Cardiac fibroblast (primary cell): ENCODE results near the gene SEMA5A.

ENCODE experiments used
- DNase-seq, 2 donors: peaks; one replicate each; pipeline versions ENCODE4 v3.0.0 to v3.0.0-alpha.2; 2010; ENCODE audit warnings: low read depth in 2 of 2
- H3K4me3 ChIP-seq, 2 donors: replicated peaks in 1 of 2; 1 replicate in 1 of 2; 2 replicates in 1 of 2; pipeline ENCODE4 v1.5.1; 2011; ENCODE audit warnings: low read depth in 2 of 2, low read length in 2 of 2, mild to moderate bottlenecking in 2 of 2, moderate library complexity in 1 of 2
- TF ChIP-seq, protein P1 (sequence below): IDR thresholded peaks from one replicate; pipeline ENCODE4 v1.5.1; 2011; ENCODE audit warnings: low read depth, mild to moderate bottlenecking, low read length, inconsistent platforms

The SEMA5A gene

DNA sequence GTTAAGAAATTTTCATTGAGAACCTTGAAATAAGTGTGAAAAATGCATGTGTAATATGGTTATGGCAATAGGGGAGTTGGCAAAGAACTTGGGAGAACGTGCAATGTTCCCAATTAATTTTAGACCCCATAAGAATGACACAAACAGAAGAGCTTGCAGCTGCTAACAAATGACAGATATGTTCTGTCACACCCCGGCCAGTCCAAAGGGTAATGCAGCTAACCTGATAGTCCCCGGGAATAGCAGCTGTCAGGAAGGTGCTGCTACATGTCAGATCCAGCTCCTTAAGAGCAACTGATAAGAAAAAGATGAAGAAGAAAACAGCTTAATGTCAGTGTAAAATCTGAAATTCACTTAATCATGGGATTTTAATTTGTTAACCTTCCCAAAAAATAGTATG is 30.4 kb downstream of the SEMA5A start:
- no peak for DNase-seq
- TF ChIP-seq, protein P1, sequence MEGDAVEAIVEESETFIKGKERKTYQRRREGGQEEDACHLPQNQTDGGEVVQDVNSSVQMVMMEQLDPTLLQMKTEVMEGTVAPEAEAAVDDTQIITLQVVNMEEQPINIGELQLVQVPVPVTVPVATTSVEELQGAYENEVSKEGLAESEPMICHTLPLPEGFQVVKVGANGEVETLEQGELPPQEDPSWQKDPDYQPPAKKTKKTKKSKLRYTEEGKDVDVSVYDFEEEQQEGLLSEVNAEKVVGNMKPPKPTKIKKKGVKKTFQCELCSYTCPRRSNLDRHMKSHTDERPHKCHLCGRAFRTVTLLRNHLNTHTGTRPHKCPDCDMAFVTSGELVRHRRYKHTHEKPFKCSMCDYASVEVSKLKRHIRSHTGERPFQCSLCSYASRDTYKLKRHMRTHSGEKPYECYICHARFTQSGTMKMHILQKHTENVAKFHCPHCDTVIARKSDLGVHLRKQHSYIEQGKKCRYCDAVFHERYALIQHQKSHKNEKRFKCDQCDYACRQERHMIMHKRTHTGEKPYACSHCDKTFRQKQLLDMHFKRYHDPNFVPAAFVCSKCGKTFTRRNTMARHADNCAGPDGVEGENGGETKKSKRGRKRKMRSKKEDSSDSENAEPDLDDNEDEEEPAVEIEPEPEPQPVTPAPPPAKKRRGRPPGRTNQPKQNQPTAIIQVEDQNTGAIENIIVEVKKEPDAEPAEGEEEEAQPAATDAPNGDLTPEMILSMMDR: no peak
- no peak overlapping the region for H3K4me3 ChIP-seq

DNA sequence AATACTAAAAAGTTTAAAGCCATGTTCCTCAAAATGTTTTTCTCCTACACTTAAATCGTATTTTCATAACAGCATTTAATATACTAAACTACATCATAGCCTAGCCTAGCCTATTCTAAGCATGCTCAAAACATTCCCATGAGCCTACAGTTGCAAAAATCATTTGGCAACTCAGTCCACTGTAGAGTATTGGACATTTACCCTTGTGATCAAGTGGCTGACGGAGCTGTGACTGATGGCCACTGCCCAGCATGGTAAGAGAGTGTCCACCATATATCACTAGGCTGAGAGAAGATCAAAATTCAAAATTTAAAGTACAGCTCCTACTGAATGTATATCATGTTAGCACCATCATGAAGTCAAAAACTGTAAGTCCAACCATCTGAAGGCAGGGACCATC is 30.9 kb downstream of the SEMA5A start:
- TF ChIP-seq, protein P1: no peak
- H3K4me3 ChIP-seq: no peak overlapping the region
- DNase-seq: no peak

GRCh38 chr5:9513827-9514226 is 32.0 kb downstream of the SEMA5A start:
- TF ChIP-seq, protein P1: peak; percentile 43
- no peak overlapping the region for H3K4me3 ChIP-seq
- peak; percentile 59 to 60 for DNase-seq

- DNase-seq: peak; percentile 22 to 57
- TF ChIP-seq, protein P1: no peak
- no peak overlapping the region for H3K4me3 ChIP-seq
These were observed 33.4 kb downstream of the SEMA5A start for GRCh38 chr5:9512457-9512856.

- DNase-seq: peak; percentile 39 to 83
- H3K4me3 ChIP-seq: no peak overlapping the region
- TF ChIP-seq, protein P1: no peak
These were observed 37.9 kb downstream of the SEMA5A start for GRCh38 chr5:9507974-9508373.

DNA sequence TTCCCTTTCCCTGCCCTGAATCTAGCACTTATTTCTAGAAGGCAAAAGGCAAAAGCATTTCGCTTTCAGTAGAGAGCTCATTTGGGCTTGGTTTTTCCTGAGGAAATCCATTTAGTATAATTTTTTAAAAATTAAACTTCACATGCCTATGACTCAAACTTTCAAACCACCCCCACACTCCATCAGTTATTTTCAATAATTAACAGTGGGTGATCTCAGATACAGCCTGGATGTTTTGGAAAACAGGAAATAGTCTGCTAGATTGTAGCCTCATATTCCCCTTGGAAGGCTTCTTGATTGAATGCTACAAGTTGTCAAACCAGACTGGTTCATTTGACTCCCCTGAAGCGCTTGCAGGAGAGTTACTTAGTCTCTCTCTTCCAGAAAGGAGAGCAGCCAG is 40.6 kb downstream of the SEMA5A start:
- DNase-seq: no peak
- H3K4me3 ChIP-seq: no peak overlapping the region
- TF ChIP-seq, protein P1: no peak

DNA sequence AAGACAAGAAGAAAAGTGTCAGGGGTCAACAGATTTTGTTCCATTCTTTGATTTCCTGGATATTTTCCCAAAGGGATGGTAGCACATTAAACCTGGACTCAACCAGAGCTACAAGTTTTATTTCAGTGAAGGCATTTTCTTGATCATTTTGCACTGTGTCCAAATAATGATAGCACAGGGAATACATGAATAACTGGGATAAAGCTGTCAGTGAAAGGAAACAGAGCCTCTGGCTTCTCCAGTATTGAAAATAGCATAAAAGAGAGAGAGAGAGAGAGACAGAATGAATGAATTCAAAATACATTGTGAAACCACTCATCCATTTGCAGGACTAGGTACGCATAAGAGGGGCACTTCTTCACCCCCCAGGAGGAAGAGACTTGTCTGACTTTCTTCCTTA is 43.0 kb downstream of the SEMA5A start:
- no peak for DNase-seq
- TF ChIP-seq, protein P1: no peak
- H3K4me3 ChIP-seq: no peak overlapping the region
